Trophoblast cell (in vitro differentiated cells and primary cell): ENCODE results near the gene PIK3AP1. TPM values are rescaled to one million over a fixed set of nuclear protein-coding genes. Genes with fewer than 3 reads are reported as not detected.

ENCODE experiments used
- DNase-seq, 2 donors: peaks; one replicate each; pipeline ENCODE4 v3.0.0-alpha.2; 2016
- H2AFZ ChIP-seq: 2 replicates; pipeline ENCODE4 v1.6.1; 2013; ENCODE audit warnings: low read length, moderate library complexity, mild to moderate bottlenecking; ENCODE audit not compliant: insufficient read depth, poor library complexity
- H2AK5ac ChIP-seq: 2 replicates; pipeline ENCODE4 v1.6.1; 2013; ENCODE audit warnings: mild to moderate bottlenecking, low read length
- H2BK120ac ChIP-seq: 2 replicates; pipeline ENCODE4 v1.6.1; 2013; ENCODE audit warnings: low read length, mild to moderate bottlenecking, moderate library complexity; ENCODE audit not compliant: insufficient read depth, poor library complexity
- H2BK12ac ChIP-seq: 2 replicates; pipeline ENCODE4 v1.6.1; 2013; ENCODE audit warnings: mild to moderate bottlenecking, low read length, moderate library complexity
- H2BK5ac ChIP-seq: 2 replicates; pipeline ENCODE4 v1.6.1; 2013; ENCODE audit warnings: low read length, low read depth, moderate library complexity, mild to moderate bottlenecking; ENCODE audit not compliant: poor library complexity
- H3K14ac ChIP-seq: 2 replicates; pipeline ENCODE4 v1.6.1; 2013; ENCODE audit warnings: mild to moderate bottlenecking, low read length
- H3K18ac ChIP-seq: 2 replicates; pipeline ENCODE4 v1.6.1; 2013; ENCODE audit warnings: mild to moderate bottlenecking, low read length
- H3K23ac ChIP-seq: 2 replicates; pipeline ENCODE4 v1.6.1; 2013; ENCODE audit warnings: low read length
- H3K27ac ChIP-seq: 2 replicates; pipeline ENCODE4 v1.5.1; 2013; ENCODE audit warnings: low read depth, mild to moderate bottlenecking, inconsistent platforms, low read length, moderate library complexity
- H3K27me3 ChIP-seq: 2 replicates; pipeline ENCODE4 v1.6.1; 2013; ENCODE audit warnings: inconsistent platforms, mild to moderate bottlenecking, low read length, moderate library complexity; ENCODE audit not compliant: insufficient read depth
- H3K36me3 ChIP-seq, 2 experiments: 1 replicate in 1 of 2; 2 replicates in 1 of 2; pipeline ENCODE4 v1.6.1; 2013; ENCODE audit warnings: low read length in 2 of 2, mild to moderate bottlenecking in 2 of 2, moderate library complexity in 1 of 2; ENCODE audit not compliant: insufficient read depth in 2 of 2, control insufficient read depth in 1 of 2
- H3K4ac ChIP-seq: 2 replicates; pipeline ENCODE4 v1.6.1; 2013; ENCODE audit warnings: low read depth, mild to moderate bottlenecking, low read length, moderate library complexity
- H3K4me1 ChIP-seq, 2 experiments: 1 replicate in 1 of 2; 2 replicates in 1 of 2; pipeline ENCODE4 v1.6.1; 2013; ENCODE audit warnings: low read length in 2 of 2, mild to moderate bottlenecking in 2 of 2, moderate library complexity in 1 of 2; ENCODE audit not compliant: insufficient read depth in 2 of 2, control insufficient read depth in 1 of 2
- H3K4me2 ChIP-seq: 2 replicates; pipeline ENCODE4 v1.6.1; 2013; ENCODE audit warnings: inconsistent platforms, mild to moderate bottlenecking, low read length, moderate library complexity
- H3K4me3 ChIP-seq: 2 replicates; pipeline ENCODE4 v1.5.1; 2013; ENCODE audit warnings: mild to moderate bottlenecking, low read depth, low read length, inconsistent platforms
- H3K79me1 ChIP-seq: one replicate; pipeline ENCODE4 v1.6.1; 2013; ENCODE audit warnings: low read length
- H3K79me2 ChIP-seq: 2 replicates; pipeline ENCODE4 v1.6.1; 2013; ENCODE audit warnings: low read length, mild to moderate bottlenecking; ENCODE audit not compliant: control insufficient read depth, insufficient read depth, poor library complexity
- H3K9ac ChIP-seq: 2 replicates; pipeline ENCODE4 v1.6.1; 2013; ENCODE audit warnings: mild to moderate bottlenecking, low read length
- H3K9me3 ChIP-seq: 2 replicates; pipeline ENCODE4 v1.6.1; 2013; ENCODE audit warnings: low read depth, mild to moderate bottlenecking, control low read depth, inconsistent platforms, low read length; ENCODE audit not compliant: insufficient read depth
- H4K12ac ChIP-seq: 2 replicates; pipeline ENCODE4 v1.6.1; 2013; ENCODE audit warnings: low read depth, mild to moderate bottlenecking, low read length, moderate library complexity
- H4K8ac ChIP-seq: 2 replicates; pipeline ENCODE4 v1.6.1; 2013; ENCODE audit warnings: low read depth, mild to moderate bottlenecking, low read length, moderate library complexity
- H4K91ac ChIP-seq: one replicate; pipeline ENCODE4 v1.6.1; 2013; ENCODE audit warnings: low read depth, mild to moderate bottlenecking, low read length, moderate library complexity
- WGBS: extraction: QIAGEN DNeasy Blood & Tissue Kit; methylation state at CpG from one replicate; pipeline ENCODE4 v1.1.7; 2013; ENCODE audit warnings: missing lambda C conversion rate; ENCODE audit not compliant: insufficient read length, insufficient coverage; ENCODE audit errors: extremely low coverage; 5-methylcytosine and 5-hydroxymethylcytosine counted together
- polyA plus RNA-seq: library from polyadenylated mRNA; stranded (reverse); fragments of 200-250 nt; gene quantifications from 2 replicates; pipeline ENCODE4 v1.2.3, GENCODE V29; 2013

Gene PIK3AP1
- polyA plus RNA-seq = 0.75 and 1.3 TPM in 2 replicates

- no peak within 1 kb of the TSS for H2BK12ac ChIP-seq
- H4K8ac ChIP-seq = no peak within 1 kb of the TSS
- no peak within 1 kb of the TSS for H3K18ac ChIP-seq
- no peak within 1 kb of the TSS for H3K14ac ChIP-seq
- no peak within 1 kb of the TSS for H3K23ac ChIP-seq
- no peak within 1 kb of the TSS for H2AK5ac ChIP-seq
- H3K36me3 ChIP-seq = no peaks in the 10 kb centered on the region
- H3K4me3 ChIP-seq = peak within 1 kb of the TSS; percentile 48
- H2BK120ac ChIP-seq = no peak within 1 kb of the TSS
- WGBS = no CpG with 5 or more reads among the region's 52 CpGs
- no peak within 1 kb of the TSS for H3K27ac ChIP-seq
- H2AFZ ChIP-seq = no peak within 1 kb of the TSS
- H4K12ac ChIP-seq = no peak within 1 kb of the TSS
- no peaks in the 10 kb centered on the region for H3K9me3 ChIP-seq
- no peaks in the 10 kb centered on the region for H3K79me1 ChIP-seq
- peak within 1 kb of the TSS; percentile 81 for H3K4me2 ChIP-seq
- H3K27me3 ChIP-seq = peaks cover 11% of the 10 kb centered on the region
- H2BK5ac ChIP-seq = no peak within 1 kb of the TSS
- peaks cover 6 to 7% of the 10 kb centered on the region in 2 experiments for H3K4me1 ChIP-seq
- no peak within 1 kb of the TSS for H3K4ac ChIP-seq
- DNase-seq = peak in 1 of 2 donors; percentile 61
- H4K91ac ChIP-seq = no peak within 1 kb of the TSS
- no peak within 1 kb of the TSS for H3K9ac ChIP-seq
- no peaks in the 10 kb centered on the region for H3K79me2 ChIP-seq
These were observed at the start of gene PIK3AP1 for GRCh38 chr10:96720422-96721206. Gene PIK3AP1 (minus strand): TSS chr10:96720514. CDS start chr10:96720394, 120 bp downstream.

DNA sequence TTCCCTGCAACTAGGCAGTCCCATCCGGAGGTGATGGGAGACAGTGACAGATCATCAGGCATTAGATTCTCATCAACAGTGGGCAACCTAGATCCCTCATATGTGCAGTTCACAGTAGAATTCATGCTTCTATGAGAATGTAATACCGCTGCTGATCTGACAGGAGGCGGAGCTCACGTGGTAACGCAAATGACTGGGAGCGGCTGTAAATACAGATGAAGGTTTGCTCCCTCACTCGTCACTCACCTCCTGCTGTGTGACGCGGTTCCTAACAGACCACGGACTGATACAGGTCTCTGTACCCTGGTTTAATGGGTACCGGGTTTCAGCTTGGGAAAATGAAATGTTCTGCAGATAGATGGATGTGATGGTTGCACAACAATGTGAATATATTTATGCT is 47.8 kb upstream of the PIK3AP1 start:
- no peak overlapping the region for H3K27ac ChIP-seq
- no peaks in the 10 kb centered on the region for H3K27me3 ChIP-seq
- no peak overlapping the region for H3K4me3 ChIP-seq
- H2BK5ac ChIP-seq = no peak overlapping the region
- H3K4ac ChIP-seq = no peak overlapping the region
- no peak overlapping the region for H4K12ac ChIP-seq
- no peak overlapping the region for H3K18ac ChIP-seq
- DNase-seq = no peak
- no peaks in the 10 kb centered on the region for H3K4me1 ChIP-seq
- no peak overlapping the region for H2AK5ac ChIP-seq
- H3K36me3 ChIP-seq = no peaks in the 10 kb centered on the region
- no peaks in the 10 kb centered on the region for H3K79me1 ChIP-seq
- H3K9ac ChIP-seq = peak overlapping the region; percentile 75
- no peak overlapping the region for H3K23ac ChIP-seq
- H3K4me2 ChIP-seq = no peak overlapping the region
- H3K9me3 ChIP-seq = peaks cover 5% of the 10 kb centered on the region
- H3K14ac ChIP-seq = no peak overlapping the region
- no peak overlapping the region for H2AFZ ChIP-seq
- no peaks in the 10 kb centered on the region for H3K79me2 ChIP-seq
- no CpG with 5 or more reads among the region's 11 CpGs for WGBS
- no peak overlapping the region for H4K8ac ChIP-seq
- no peak overlapping the region for H2BK12ac ChIP-seq
- no peak overlapping the region for H4K91ac ChIP-seq
- no peak overlapping the region for H2BK120ac ChIP-seq

GRCh38 chr10:96767611-96768010 is 47.3 kb upstream of the PIK3AP1 start:
- H4K8ac ChIP-seq = no peak overlapping the region
- no peak overlapping the region for H3K4ac ChIP-seq
- H3K79me2 ChIP-seq = no peaks in the 10 kb centered on the region
- no peak overlapping the region for H3K4me2 ChIP-seq
- WGBS = no CpG with 5 or more reads among the region's 2 CpGs
- H3K23ac ChIP-seq = no peak overlapping the region
- no peaks in the 10 kb centered on the region for H3K79me1 ChIP-seq
- no peak overlapping the region for H3K18ac ChIP-seq
- no peak overlapping the region for H3K4me3 ChIP-seq
- no peak overlapping the region for H4K91ac ChIP-seq
- no peak overlapping the region for H3K9ac ChIP-seq
- H3K14ac ChIP-seq = no peak overlapping the region
- no peak overlapping the region for H2BK120ac ChIP-seq
- no peak overlapping the region for H4K12ac ChIP-seq
- no peak overlapping the region for H3K27ac ChIP-seq
- DNase-seq = no peak
- no peak overlapping the region for H2BK12ac ChIP-seq
- H3K36me3 ChIP-seq = no peaks in the 10 kb centered on the region
- H2AFZ ChIP-seq = no peak overlapping the region
- H3K9me3 ChIP-seq = peaks cover 4% of the 10 kb centered on the region
- no peaks in the 10 kb centered on the region for H3K27me3 ChIP-seq
- no peak overlapping the region for H2AK5ac ChIP-seq
- H3K4me1 ChIP-seq = no peaks in the 10 kb centered on the region
- no peak overlapping the region for H2BK5ac ChIP-seq

GRCh38 chr10:96765406-96766240 is 45.3 kb upstream of the PIK3AP1 start:
- no peak overlapping the region for H3K14ac ChIP-seq
- H3K79me2 ChIP-seq = no peaks in the 10 kb centered on the region
- no peak overlapping the region for H2BK12ac ChIP-seq
- no peak overlapping the region for H3K9ac ChIP-seq
- H2BK120ac ChIP-seq = no peak overlapping the region
- no peak overlapping the region for H4K8ac ChIP-seq
- no peak overlapping the region for H2AFZ ChIP-seq
- no peak overlapping the region for H2AK5ac ChIP-seq
- WGBS = no CpG with 5 or more reads among the region's 9 CpGs
- H3K27ac ChIP-seq = no peak overlapping the region
- H3K4me3 ChIP-seq = no peak overlapping the region
- no peak overlapping the region for H3K18ac ChIP-seq
- H3K9me3 ChIP-seq = no peaks in the 10 kb centered on the region
- H3K27me3 ChIP-seq = no peaks in the 10 kb centered on the region
- no peak overlapping the region for H4K12ac ChIP-seq
- no peaks in the 10 kb centered on the region for H3K79me1 ChIP-seq
- peak; percentile 47 to 85 for DNase-seq
- no peak overlapping the region for H4K91ac ChIP-seq
- no peaks in the 10 kb centered on the region for H3K4me1 ChIP-seq
- no peak overlapping the region for H2BK5ac ChIP-seq
- H3K23ac ChIP-seq = no peak overlapping the region
- H3K36me3 ChIP-seq = no peaks in the 10 kb centered on the region
- H3K4me2 ChIP-seq = no peak overlapping the region
- no peak overlapping the region for H3K4ac ChIP-seq
